ENCODE results near the gene NR1H2.

NR1H2 gene

DNA sequence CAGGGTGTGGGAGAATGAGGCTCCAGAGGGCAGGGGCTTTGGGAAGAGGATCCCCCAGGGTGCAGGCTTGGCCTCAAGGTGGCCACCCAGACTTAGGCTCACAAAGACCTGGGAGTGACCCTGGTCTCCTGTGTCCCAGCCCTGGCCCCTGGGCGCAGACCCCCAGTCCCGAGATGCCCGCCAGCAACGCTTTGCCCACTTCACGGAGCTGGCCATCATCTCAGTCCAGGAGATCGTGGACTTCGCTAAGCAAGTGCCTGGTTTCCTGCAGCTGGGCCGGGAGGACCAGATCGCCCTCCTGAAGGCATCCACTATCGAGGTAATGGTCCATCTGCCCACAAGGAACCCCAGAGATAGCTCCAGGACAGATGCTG lies 2.6 kb downstream of the NR1H2 start:
- no peak overlapping the region for H4K91ac ChIP-seq (ENCODE audit: low read depth, low read length, poor library complexity)
- H3K4me2 ChIP-seq (ENCODE audit: insufficient read depth, low read length, poor library complexity, severe bottlenecking), result no peak overlapping the region
- no peak overlapping the region for H3K9ac ChIP-seq (ENCODE audit: low read depth, low read length, poor library complexity)
- H3K36me3 ChIP-seq (replicated peaks in 1 of 2; ENCODE audit: control insufficient read depth in 2 of 2, insufficient read depth in 2 of 2, low read length in 2 of 2), result peaks cover 46 to 55% of the 10 kb centered on the region in 2 donors
- no peaks in the 10 kb centered on the region for H3K9me3 ChIP-seq (replicated peaks in 1 of 2; ENCODE audit: control insufficient read depth in 2 of 2, insufficient read depth in 1 of 2, low read depth in 1 of 2, low read length in 2 of 2)
- H3K14ac ChIP-seq (ENCODE audit: low read length), result no peak overlapping the region
- no peak overlapping the region for H4K8ac ChIP-seq (ENCODE audit: low read depth, low read length)
- peaks cover 2% of the 10 kb centered on the region for H3K79me1 ChIP-seq (ENCODE audit: low read depth, low read length)
- no peak overlapping the region for H3K23ac ChIP-seq (ENCODE audit: low read depth, low read length, poor library complexity)
- H2AK5ac ChIP-seq (ENCODE audit: low read depth, low read length), result no peak overlapping the region
- no peak overlapping the region for H3K27ac ChIP-seq (replicated peaks; ENCODE audit: low read length)
- no peak overlapping the region for H2BK12ac ChIP-seq (ENCODE audit: low read length)
- H3K4ac ChIP-seq (ENCODE audit: low read length), result no peak overlapping the region
- DNase-seq (ENCODE audit: low spot score), result no peak
- no peak overlapping the region for H2BK120ac ChIP-seq (ENCODE audit: low read depth, low read length)
- no peaks in the 10 kb centered on the region for H3K27me3 ChIP-seq (ENCODE audit: control insufficient read depth in 3 of 3, insufficient read depth in 3 of 3, low read depth in 1 of 3, low read length in 3 of 3)
- no peak overlapping the region for H3K18ac ChIP-seq (ENCODE audit: low read length)
- H3K4me1 ChIP-seq (ENCODE audit: control insufficient read depth in 2 of 2, insufficient read depth in 1 of 2, low read depth in 1 of 2, low read length in 2 of 2), result peaks cover 7% of the 10 kb centered on the region in 2 donors
- no peak overlapping the region for H2AFZ ChIP-seq (ENCODE audit: low read length)
- H3K4me3 ChIP-seq (ENCODE audit: low read length in 2 of 2), result no peak overlapping the region
- H2BK15ac ChIP-seq (ENCODE audit: low read length), result no peak overlapping the region
- no CpG with 5 or more reads among the region's 10 CpGs for WGBS, 2 donors (ENCODE audit: extremely low coverage in 2 of 2, insufficient read length in 2 of 2, insufficient replicate concordance in 1 of 2)
- H2BK5ac ChIP-seq (ENCODE audit: low read length), result peak overlapping the region; percentile 11

DNA sequence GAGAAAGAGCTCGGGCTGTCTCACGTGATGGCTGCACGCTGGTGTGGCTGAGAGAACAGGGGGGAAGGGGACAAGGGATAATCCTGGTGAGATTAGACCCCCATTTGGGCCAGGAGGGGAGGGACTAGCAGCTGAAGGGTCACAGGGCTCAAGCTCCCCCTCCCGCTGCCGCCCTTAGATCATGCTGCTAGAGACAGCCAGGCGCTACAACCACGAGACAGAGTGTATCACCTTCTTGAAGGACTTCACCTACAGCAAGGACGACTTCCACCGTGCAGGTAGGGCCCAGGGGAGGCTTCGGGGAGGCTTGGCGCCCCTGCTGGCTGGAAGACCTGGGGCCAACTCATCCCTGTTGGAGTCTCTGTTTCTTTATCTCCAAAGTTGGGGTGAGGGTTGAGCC lies 3.3 kb downstream of the NR1H2 start:
- no peak for DNase-seq (ENCODE audit: low spot score)
- Histone ChIP-seq H3K4me3 (ENCODE audit: low read length in 2 of 2) (no peak overlapping the region), H4K91ac (ENCODE audit: low read depth, low read length, poor library complexity) (no peak overlapping the region), H3K9ac (ENCODE audit: low read depth, low read length, poor library complexity) (no peak overlapping the region), H3K14ac (ENCODE audit: low read length) (no peak overlapping the region), H3K4ac (ENCODE audit: low read length) (no peak overlapping the region), H2BK5ac (ENCODE audit: low read length) (no peak overlapping the region), H3K79me1 (ENCODE audit: low read depth, low read length) (peaks cover 2% of the 10 kb centered on the region), H4K8ac (ENCODE audit: low read depth, low read length) (no peak overlapping the region), H2AFZ (ENCODE audit: low read length) (no peak overlapping the region), H3K27me3 (ENCODE audit: control insufficient read depth in 3 of 3, insufficient read depth in 3 of 3, low read depth in 1 of 3, low read length in 3 of 3) (no peaks in the 10 kb centered on the region), H2BK12ac (ENCODE audit: low read length) (no peak overlapping the region), H3K9me3 (replicated peaks in 1 of 2; ENCODE audit: control insufficient read depth in 2 of 2, insufficient read depth in 1 of 2, low read depth in 1 of 2, low read length in 2 of 2) (no peaks in the 10 kb centered on the region), H2BK120ac (ENCODE audit: low read depth, low read length) (no peak overlapping the region), H3K27ac (replicated peaks; ENCODE audit: low read length) (no peak overlapping the region), H3K36me3 (replicated peaks in 1 of 2; ENCODE audit: control insufficient read depth in 2 of 2, insufficient read depth in 2 of 2, low read length in 2 of 2) (peaks cover 46 to 55% of the 10 kb centered on the region in 2 donors), H3K18ac (ENCODE audit: low read length) (no peak overlapping the region), H3K4me2 (ENCODE audit: insufficient read depth, low read length, poor library complexity, severe bottlenecking) (no peak overlapping the region), H2BK15ac (ENCODE audit: low read length) (no peak overlapping the region), H2AK5ac (ENCODE audit: low read depth, low read length) (no peak overlapping the region), H3K23ac (ENCODE audit: low read depth, low read length, poor library complexity) (no peak overlapping the region), H3K4me1 (ENCODE audit: control insufficient read depth in 2 of 2, insufficient read depth in 1 of 2, low read depth in 1 of 2, low read length in 2 of 2) (peaks cover 7 to 8% of the 10 kb centered on the region in 2 donors)
- WGBS, 2 donors (ENCODE audit: extremely low coverage in 2 of 2, insufficient read length in 2 of 2, insufficient replicate concordance in 1 of 2), result no CpG with 5 or more reads among the region's 11 CpGs

DNA sequence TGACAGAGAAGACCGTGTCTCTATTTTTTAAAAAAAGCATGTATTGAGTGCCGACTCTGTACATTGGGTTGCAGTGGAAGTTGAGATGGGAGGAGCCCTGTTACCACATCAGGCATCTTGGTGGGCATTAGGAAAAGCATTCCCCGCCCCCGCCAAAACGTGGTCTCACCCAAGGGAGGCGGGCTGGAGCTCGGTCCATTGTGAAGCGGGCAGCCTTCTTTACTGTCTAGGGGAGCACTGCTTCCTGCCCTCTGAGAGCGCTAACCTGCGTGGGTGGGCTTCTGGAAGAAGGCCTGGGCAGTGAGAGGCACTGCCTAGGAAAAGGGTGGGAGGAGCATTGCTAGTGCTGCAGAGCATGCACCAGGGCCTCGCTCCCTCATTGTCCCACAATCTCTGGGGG lies 3.9 kb downstream of the NR1H2 start:
- H4K91ac ChIP-seq (ENCODE audit: low read depth, low read length, poor library complexity), result no peak overlapping the region
- no peak overlapping the region for H2BK5ac ChIP-seq (ENCODE audit: low read length)
- peaks cover 46 to 55% of the 10 kb centered on the region in 2 donors for H3K36me3 ChIP-seq (replicated peaks in 1 of 2; ENCODE audit: control insufficient read depth in 2 of 2, insufficient read depth in 2 of 2, low read length in 2 of 2)
- H3K27me3 ChIP-seq (ENCODE audit: control insufficient read depth in 3 of 3, insufficient read depth in 3 of 3, low read depth in 1 of 3, low read length in 3 of 3), result no peaks in the 10 kb centered on the region
- no peak overlapping the region for H3K4me2 ChIP-seq (ENCODE audit: insufficient read depth, low read length, poor library complexity, severe bottlenecking)
- no peak overlapping the region for H3K4ac ChIP-seq (ENCODE audit: low read length)
- H3K27ac ChIP-seq (replicated peaks; ENCODE audit: low read length), result no peak overlapping the region
- H3K4me3 ChIP-seq (ENCODE audit: low read length in 2 of 2), result no peak overlapping the region
- no peak overlapping the region for H2AFZ ChIP-seq (ENCODE audit: low read length)
- peaks cover 10 to 13% of the 10 kb centered on the region in 2 donors for H3K4me1 ChIP-seq (ENCODE audit: control insufficient read depth in 2 of 2, insufficient read depth in 1 of 2, low read depth in 1 of 2, low read length in 2 of 2)
- H3K79me1 ChIP-seq (ENCODE audit: low read depth, low read length), result peaks cover 4% of the 10 kb centered on the region
- H3K9ac ChIP-seq (ENCODE audit: low read depth, low read length, poor library complexity), result no peak overlapping the region
- H3K9me3 ChIP-seq (replicated peaks in 1 of 2; ENCODE audit: control insufficient read depth in 2 of 2, insufficient read depth in 1 of 2, low read depth in 1 of 2, low read length in 2 of 2), result no peaks in the 10 kb centered on the region
- no peak overlapping the region for H4K8ac ChIP-seq (ENCODE audit: low read depth, low read length)
- H2BK120ac ChIP-seq (ENCODE audit: low read depth, low read length), result no peak overlapping the region
- H2AK5ac ChIP-seq (ENCODE audit: low read depth, low read length), result no peak overlapping the region
- DNase-seq (ENCODE audit: low spot score), result no peak
- WGBS, 2 donors (ENCODE audit: extremely low coverage in 2 of 2, insufficient read length in 2 of 2, insufficient replicate concordance in 1 of 2), result no CpG with 5 or more reads among the region's 11 CpGs
- H3K23ac ChIP-seq (ENCODE audit: low read depth, low read length, poor library complexity), result no peak overlapping the region
- H3K14ac ChIP-seq (ENCODE audit: low read length), result no peak overlapping the region
- H3K18ac ChIP-seq (ENCODE audit: low read length), result no peak overlapping the region
- no peak overlapping the region for H2BK15ac ChIP-seq (ENCODE audit: low read length)
- no peak overlapping the region for H2BK12ac ChIP-seq (ENCODE audit: low read length)

DNA sequence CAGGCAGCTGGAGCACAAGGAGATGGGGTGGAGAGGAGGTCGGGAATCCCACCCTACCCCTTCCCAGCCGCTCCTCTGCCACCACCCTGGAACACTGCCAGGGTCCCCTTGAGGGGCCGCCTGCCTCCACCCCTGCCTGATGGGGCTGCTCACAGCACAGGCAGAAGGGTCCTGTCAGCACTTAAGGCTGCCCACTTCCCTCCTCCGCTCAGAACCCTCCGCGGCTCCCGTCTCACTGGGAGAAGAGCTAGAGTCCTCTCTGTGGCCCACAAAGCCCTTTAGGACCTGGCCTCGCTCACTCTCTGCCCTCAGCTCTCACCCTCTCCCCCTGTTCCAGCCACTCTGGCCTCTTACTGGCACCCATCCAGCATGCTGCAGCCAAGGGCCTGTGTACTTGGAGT lies 4.5 kb downstream of the NR1H2 start:
- Histone ChIP-seq H3K27me3 (ENCODE audit: control insufficient read depth in 3 of 3, insufficient read depth in 3 of 3, low read depth in 1 of 3, low read length in 3 of 3) (no peaks in the 10 kb centered on the region), H2BK15ac (ENCODE audit: low read length) (no peak overlapping the region), H2BK120ac (ENCODE audit: low read depth, low read length) (no peak overlapping the region), H3K14ac (ENCODE audit: low read length) (no peak overlapping the region), H4K91ac (ENCODE audit: low read depth, low read length, poor library complexity) (no peak overlapping the region), H3K4me2 (ENCODE audit: insufficient read depth, low read length, poor library complexity, severe bottlenecking) (no peak overlapping the region), H3K4ac (ENCODE audit: low read length) (no peak overlapping the region), H3K9me3 (replicated peaks in 1 of 2; ENCODE audit: control insufficient read depth in 2 of 2, insufficient read depth in 1 of 2, low read depth in 1 of 2, low read length in 2 of 2) (no peaks in the 10 kb centered on the region), H3K23ac (ENCODE audit: low read depth, low read length, poor library complexity) (no peak overlapping the region), H2BK5ac (ENCODE audit: low read length) (no peak overlapping the region), H3K36me3 (replicated peaks in 1 of 2; ENCODE audit: control insufficient read depth in 2 of 2, insufficient read depth in 2 of 2, low read length in 2 of 2) (peaks cover 46 to 55% of the 10 kb centered on the region in 2 donors), H3K4me3 (ENCODE audit: low read length in 2 of 2) (no peak overlapping the region), H3K4me1 (ENCODE audit: control insufficient read depth in 2 of 2, insufficient read depth in 1 of 2, low read depth in 1 of 2, low read length in 2 of 2) (peaks cover 11 to 16% of the 10 kb centered on the region in 2 donors), H3K9ac (ENCODE audit: low read depth, low read length, poor library complexity) (no peak overlapping the region), H2AFZ (ENCODE audit: low read length) (no peak overlapping the region), H2BK12ac (ENCODE audit: low read length) (no peak overlapping the region), H4K8ac (ENCODE audit: low read depth, low read length) (no peak overlapping the region), H3K18ac (ENCODE audit: low read length) (no peak overlapping the region), H3K79me1 (ENCODE audit: low read depth, low read length) (peaks cover 5% of the 10 kb centered on the region), H3K27ac (replicated peaks; ENCODE audit: low read length) (no peak overlapping the region), H2AK5ac (ENCODE audit: low read depth, low read length) (no peak overlapping the region)
- DNase-seq (ENCODE audit: low spot score), result no peak
- WGBS, 2 donors (ENCODE audit: extremely low coverage in 2 of 2, insufficient read length in 2 of 2, insufficient replicate concordance in 1 of 2), result no CpG with 5 or more reads among the region's 8 CpGs
